KOPT-K1 (cell line): Measurements from ENCODE around the gene CDH15.
"Not testable (repeated sequence)": the region's sequence is repeated elsewhere in the genome, so short reads cannot be mapped to it uniquely, and the experiment has no call there.

Experiments used
- H3K27ac ChIP-seq: fragments of 200-600 bp; sonication (generic); 2 replicates; pipeline ENCODE4 v1.5.1; 2016; ENCODE audit warnings: antibody characterized with exemption, mild to moderate bottlenecking, low read depth, low read length; ENCODE audit not compliant: poor library complexity, severe bottlenecking
- H3K36me3 ChIP-seq: fragments of 200-600 bp; sonication (generic); 2 replicates; pipeline ENCODE4 v1.5.1; 2017; ENCODE audit warnings: antibody characterized with exemption, mild to moderate bottlenecking, low read length, moderate library complexity; ENCODE audit not compliant: insufficient read depth
- H3K9me3 ChIP-seq: fragments of 200-600 bp; sonication (generic); 2 replicates; pipeline ENCODE4 v1.5.1; 2017; ENCODE audit warnings: antibody characterized with exemption, low read length, mild to moderate bottlenecking; ENCODE audit not compliant: insufficient read depth, poor library complexity, severe bottlenecking

The CDH15 gene

DNA sequence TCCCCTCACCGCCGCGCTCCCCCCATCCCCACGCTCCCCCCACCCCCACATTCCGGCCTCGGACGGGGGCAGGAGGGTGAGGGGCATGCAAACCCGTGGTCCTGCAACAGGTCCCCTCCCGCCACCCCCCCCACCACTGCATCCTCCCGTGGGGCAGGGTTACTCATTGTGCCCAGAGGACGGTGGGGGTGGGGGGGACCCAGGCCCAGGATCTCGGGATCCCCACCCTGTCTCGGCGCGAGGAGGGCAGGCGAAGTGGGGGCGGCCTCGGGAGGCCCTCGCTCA, 20.3 kb downstream of the CDH15 start:
- H3K27ac ChIP-seq = no peak overlapping the region
- H3K9me3 ChIP-seq = no peaks in the 10 kb centered on the region
- no peaks in the 10 kb centered on the region for H3K36me3 ChIP-seq

DNA sequence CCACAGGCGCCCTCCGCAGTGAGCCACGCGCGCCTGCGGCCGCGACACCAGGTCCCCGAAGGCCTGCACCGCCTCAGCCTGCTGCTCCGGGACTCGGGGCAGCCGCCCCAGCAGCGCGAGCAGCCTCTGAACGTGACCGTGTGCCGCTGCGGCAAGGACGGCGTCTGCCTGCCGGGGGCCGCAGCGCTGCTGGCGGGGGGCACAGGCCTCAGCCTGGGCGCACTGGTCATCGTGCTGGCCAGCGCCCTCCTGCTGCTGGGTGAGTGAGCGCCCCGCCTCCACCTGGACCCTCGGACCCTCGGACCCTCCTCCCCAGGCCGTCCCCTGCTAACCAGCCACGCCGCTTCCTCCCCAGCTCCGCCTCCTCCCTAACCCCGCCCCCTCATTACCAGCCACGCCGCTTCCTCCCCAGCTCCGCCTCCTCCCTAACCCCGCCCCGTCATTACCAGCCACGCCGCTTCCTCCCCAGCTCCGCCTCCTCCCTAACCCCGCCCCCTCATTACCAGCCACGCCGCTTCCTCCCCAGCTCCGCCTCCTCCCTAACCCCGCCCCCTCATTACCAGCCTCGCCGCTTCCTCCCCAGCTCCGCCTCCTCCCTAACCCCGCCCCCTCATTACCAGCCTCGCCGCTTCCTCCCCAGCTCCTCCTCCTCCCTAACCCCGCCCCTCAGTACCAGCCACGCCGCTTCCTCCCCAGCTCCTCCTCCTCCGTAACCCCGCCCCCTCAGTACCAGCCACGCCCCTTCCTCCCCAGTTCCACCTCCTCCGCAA, 20.8 kb downstream of the CDH15 start:
- H3K27ac ChIP-seq, H3K36me3 ChIP-seq, H3K9me3 ChIP-seq: not testable (repeated sequence)

DNA sequence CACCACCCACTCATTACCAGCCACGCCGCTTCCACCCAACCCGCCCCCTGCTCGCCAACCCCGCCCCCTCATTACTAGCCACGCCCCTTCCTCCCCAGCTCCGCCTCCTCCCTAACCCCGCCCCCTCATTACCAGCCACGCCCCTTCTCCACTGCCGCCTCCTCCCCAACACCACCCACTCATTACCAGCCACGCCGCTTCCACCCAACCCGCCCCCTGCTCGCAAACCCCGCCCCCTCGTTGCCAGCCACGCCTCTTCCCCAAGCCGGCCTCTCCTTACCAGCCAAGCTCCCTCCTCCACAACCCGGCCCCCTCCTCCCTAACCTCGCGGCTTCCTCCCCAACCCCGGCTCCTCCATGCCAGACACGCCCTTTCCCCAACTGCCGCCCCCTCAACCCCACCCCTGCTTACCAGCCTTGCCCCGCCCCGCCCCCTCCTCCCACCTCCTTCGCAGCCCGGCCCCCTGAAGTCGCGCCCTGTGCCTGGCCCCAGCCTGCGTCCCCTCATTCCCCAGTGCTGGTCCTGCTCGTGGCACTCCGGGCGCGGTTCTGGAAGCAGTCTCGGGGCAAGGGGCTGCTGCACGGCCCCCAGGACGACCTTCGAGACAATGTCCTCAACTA, 21.5 kb downstream of the CDH15 start:
- H3K9me3 ChIP-seq = no peaks in the 10 kb centered on the region
- no peaks in the 10 kb centered on the region for H3K36me3 ChIP-seq
- H3K27ac ChIP-seq = no peak overlapping the region

DNA sequence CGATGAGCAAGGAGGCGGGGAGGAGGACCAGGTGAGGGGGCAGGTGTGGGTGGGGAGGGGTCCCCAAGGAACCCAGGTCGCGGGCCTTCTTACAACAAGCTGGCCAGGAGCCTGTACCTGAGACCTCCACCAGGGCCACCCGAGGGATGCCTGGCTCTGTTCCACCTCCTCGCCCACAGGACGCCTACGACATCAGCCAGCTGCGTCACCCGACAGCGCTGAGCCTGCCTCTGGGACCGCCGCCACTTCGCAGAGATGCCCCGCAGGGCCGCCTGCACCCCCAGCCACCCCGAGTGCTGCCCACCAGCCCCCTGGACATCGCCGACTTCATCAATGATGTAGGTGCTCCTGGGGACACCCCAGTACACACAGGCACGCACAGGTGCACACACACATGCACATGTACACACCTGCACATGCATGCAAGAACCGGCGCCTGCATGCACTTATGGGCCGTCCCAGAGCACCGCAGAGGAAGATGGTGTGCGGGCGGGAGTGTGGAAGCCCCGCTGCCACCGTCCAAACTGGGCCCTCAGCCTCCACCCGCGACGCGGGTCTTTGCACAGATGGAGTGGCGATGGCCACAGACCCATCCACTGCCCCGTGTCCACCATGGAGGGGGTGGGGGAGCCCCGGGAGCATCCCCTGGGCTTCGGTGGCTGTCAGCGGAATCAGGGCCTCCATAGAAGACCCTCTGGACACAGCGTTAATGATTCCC, 22.2 kb downstream of the CDH15 start:
- Histone ChIP-seq H3K9me3 (no peaks in the 10 kb centered on the region), H3K27ac (no peak overlapping the region), H3K36me3 (no peaks in the 10 kb centered on the region)

DNA sequence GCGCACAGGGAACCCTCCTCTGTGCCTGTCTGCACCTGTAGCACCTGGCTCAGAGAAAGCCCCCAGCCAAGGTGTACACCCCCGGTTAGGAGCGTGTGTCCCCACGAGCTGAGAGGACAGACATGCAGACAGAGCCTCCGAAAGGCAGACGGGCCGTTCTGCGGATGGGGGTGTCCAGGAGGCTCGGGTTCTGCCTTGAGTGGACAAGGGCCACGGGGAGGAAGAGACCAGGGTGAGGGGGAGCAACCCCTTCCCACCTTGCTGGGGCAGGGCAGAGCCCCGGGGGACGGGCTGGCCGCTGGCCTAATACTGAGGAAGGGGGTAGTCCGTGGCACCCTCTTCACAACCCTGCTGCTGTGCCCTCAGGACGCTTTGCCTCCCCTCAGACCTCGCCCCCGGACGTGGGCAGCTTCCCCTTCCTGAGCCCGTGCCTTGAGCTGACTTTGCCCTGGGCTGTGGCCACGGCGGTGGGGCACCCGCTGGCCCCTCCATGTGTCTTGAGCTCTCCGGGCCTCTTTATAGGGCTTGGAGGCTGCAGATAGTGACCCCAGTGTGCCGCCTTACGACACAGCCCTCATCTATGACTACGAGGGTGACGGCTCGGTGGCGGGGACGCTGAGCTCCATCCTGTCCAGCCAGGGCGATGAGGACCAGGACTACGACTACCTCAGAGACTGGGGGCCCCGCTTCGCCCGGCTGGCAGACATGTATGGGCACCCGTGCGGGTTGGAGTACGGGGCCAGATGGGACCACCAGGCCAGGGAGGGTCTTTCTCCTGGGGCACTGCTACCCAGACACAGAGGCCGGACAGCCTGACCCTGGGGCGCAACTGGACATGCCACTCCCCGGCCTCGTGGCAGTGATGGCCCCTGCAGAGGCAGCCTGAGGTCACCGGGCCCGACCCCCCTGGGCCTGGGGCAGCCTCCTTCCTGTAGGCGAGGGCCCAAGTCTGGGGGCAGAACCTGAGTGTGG, 23.1 kb downstream of the CDH15 start:
- no peak overlapping the region for H3K27ac ChIP-seq

DNA sequence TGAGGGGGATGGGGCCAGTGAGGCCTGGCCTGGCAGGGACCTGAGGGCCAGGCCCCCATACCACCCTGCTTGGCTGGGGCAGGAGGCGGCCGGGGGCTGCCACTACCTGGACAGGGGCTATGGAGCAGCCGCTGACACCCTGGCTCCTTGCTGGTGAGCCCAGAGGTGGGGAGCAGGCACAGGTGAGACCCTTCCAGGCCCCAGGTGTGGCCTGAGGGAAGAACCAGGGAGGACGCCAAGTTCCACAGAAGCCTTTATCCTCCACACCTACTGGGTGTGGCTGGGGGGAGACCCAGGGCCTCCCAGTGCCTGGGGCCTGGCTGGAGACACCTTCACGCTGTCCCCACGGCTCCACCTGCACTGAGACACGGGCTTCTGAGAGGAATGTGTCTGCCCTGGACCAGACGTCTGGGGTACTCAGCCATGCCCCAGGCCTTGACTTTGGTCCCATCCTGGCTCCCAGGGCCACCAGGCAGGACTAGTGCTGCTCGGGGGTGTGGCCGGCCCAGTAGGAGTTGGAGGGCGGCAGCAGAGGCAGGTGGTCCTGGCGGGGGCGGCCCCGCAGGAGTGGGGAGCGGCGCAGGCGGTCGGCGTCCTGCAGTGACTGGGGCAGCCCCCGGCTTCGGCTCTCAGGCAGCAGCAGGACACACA, 24.1 kb downstream of the CDH15 start:
- H3K27ac ChIP-seq = no peak overlapping the region

More for the DNA sequence above, 23.1 kb downstream of the CDH15 start:
- Histone ChIP-seq H3K36me3 (no peaks in the 10 kb centered on the region), H3K9me3 (no peaks in the 10 kb centered on the region)

DNA sequence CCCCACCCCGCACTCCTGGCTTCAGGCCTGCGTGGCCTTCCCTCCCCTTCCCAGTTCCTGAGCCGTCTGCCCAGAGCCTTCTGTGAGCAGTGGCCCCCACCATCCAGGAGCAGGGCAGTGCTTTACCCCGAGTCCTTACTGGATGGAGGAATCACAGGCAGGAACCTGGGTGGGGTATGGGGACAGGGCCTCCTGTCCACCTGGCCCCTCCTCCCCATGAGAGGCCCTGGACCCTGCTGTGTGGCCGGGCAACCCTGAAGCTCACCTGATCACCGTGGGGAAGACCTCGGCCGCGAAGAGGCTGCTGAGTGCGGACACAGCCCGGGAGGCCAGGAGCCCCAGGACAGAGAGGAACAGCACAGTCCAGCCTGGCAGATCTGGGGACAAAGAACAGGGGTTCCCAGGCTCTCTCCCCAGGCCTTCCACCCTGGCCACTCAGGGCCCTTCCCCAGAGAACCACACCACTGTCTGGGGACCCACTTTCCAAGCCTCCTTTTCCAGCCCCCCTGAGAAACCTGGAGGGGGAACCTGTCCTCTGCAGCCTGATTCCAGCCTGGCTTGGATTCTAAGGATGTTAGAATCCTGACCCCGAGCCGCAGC, 25.6 kb downstream of the CDH15 start:
- Histone ChIP-seq H3K36me3 (no peaks in the 10 kb centered on the region), H3K27ac (no peak overlapping the region), H3K9me3 (no peaks in the 10 kb centered on the region)

More for the DNA sequence above, 24.1 kb downstream of the CDH15 start:
- Histone ChIP-seq H3K9me3 (no peaks in the 10 kb centered on the region), H3K36me3 (no peaks in the 10 kb centered on the region)

DNA sequence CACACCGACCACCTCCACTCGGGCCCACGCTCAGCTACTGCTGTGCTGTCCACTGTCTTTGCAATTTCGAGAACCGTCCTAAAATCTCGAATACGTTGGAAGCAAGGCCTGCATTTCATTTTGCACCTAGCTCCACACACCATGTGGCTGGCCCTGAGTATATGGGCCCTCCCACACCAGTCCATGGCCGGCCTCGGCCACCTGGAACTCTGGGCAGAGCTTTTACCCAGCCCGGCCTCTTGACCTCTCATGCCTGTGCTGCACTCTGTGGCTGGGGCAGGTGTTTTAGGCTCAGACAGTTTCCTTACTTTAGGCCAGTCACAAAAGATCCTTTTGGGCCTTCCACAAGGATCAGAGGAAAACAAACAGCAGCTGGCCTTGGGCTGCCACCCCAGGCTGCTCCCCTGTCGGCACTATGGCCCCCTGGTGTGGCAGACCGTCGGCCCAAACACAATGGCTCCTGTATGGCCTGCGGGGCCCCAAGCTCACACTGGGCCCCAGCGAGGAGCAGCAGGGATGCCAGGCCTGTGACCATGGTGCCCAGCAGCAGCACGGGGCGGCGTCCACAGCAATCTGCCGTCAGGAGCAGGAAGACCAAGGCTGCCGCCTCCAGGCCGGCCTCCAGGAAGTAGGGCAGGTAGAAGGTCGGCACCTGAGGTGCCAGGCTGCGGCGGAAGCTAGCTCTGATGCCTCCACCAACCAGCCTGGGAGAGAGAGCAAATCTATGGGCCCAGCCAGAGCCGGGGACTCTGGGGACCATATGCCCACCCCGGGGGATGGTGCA, 26.3 kb downstream of the CDH15 start:
- Histone ChIP-seq H3K36me3 (no peaks in the 10 kb centered on the region), H3K27ac (no peak overlapping the region), H3K9me3 (no peaks in the 10 kb centered on the region)

DNA sequence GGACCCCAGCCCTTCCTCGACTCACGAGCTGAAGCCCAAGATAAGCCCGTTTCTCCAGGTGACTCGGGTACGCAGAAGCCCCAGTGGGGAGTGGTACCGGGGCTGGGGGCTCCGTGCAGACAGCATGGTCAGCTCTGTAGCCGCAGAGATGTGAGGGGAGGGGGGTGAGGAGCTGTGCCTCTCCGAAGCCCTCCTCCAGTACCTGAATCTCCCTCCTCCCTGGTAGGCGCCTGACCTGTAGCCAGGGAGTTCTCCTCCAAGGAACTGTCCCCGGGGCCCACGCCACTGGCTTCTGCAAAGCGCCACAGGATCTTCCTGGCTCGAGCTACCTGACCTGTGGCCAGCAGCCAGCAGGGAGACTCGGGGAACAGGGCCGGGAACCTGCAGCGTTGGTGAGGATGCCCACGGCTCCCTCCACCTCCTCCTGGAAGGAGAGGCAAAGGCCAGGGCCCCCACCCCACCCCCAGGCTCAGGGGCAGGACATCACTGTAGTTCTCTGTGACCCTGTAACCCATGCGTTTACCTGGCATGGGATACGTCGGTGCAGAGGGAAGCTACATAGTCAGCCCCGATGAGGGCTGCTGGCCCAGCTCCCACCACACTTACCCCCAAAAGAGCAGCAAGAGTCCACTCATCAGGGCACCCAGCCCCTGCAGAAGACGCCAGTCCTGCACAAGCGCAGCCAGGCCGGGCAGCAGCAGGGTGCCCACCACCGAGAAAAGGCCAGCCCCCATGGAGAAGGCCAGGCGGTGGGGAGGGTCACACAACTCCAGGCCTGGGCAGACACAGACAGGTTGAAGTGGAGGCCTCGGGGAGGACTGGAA, 27.1 kb downstream of the CDH15 start:
- H3K9me3 ChIP-seq = no peaks in the 10 kb centered on the region
- no peak overlapping the region for H3K27ac ChIP-seq
- H3K36me3 ChIP-seq = no peaks in the 10 kb centered on the region

DNA sequence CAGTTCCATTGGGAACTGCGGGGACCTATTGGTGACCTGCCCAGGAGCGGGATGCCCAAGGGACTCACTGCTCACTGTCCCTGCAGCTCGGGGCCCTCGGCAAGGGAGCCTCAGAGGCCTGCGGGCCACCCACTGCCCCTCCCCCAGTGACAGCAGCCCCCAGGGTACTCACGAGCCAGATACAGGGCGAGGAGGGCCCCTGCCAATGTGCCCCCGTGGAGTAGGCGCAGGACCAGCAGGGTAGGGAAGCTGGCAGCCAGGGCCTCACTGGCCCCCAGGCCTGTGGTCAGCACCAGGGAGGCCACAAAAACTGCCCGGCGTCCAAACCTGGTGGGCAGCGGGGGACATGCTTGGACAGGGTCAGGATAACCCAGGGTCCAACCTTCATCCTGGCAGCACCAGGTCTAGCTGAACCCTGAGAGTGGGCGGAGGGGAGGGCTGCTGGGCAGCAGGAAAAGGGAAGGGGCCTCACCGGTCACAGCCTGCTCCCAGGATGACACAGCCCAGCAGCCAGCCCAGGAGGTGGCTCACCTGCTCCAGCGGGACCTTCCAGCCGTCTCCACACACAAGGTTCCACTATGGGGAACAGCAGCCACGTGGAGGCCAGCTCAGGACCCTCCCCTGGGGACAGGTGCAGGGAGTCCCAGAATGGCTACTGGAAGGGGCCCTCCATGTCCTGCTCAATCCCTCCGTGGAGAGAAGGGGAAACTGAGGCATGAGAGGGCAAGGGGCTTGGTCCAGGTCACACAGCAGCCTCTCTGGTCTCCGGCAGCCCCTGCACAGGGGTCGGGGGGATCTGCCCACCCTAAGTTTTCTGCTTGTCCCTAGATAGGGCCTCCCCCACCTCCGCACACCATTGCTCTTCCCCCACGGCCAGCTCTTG, 27.9 kb downstream of the CDH15 start:
- H3K27ac ChIP-seq = no peak overlapping the region
- H3K36me3 ChIP-seq = no peaks in the 10 kb centered on the region
- no peaks in the 10 kb centered on the region for H3K9me3 ChIP-seq

DNA sequence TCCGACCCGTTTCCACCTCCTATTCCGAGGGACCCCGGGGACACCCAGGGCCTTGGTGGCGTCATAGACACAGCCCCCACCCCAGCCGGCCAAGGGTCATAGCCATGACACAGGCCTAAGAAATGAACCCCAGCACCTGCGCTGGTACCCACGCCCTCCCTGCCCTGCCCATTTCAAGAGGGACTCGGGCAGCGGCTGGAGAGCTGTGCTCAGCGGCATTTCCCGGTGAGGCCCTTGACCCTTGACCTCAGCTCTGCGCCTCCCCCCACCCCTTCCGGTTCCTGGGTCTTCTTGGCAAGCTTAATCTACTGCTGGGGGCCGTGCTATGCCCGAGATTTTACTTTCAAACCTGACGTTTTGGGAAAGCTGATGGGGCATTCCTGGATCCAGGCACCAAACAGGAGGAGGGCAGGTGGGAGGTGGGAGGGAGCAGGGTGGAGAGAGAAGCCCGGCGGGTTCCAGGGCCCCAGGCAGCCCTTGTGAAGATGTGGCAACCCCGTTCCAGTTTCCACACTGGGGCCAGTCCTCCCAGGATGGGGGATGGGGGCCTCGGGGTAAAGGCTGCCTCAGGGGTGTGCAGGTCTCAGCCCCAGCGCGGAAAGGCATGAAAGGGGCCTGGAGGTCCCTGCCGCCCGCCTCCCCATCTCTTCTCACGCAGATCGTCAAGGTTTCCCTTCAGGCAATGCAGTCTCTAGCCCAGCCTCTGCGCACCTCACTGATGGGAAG, 28.7 kb downstream of the CDH15 start, which contains the start of gene SLC22A31:
Gene SLC22A31 (minus strand): TSS at position 414 of the 726 bp plus-strand sequence. CDS start 36 bp downstream, at position 378.
- H3K27ac ChIP-seq = no peak within 1 kb of the TSS
- no peaks in the 10 kb centered on the region for H3K9me3 ChIP-seq
- no peaks in the 10 kb centered on the region for H3K36me3 ChIP-seq
